Prostate gland (tissue), 2 donors: ENCODE measurements around the gene ZSWIM6.

Experiments
- CTCF ChIP-seq, 4 experiments: fragments of 200-600 bp in 2 of 4; fragments of 450-650 bp in 2 of 4; sonication (generic) in 2 of 4; IDR thresholded peaks; 1 replicate in 3 of 4; 2 replicates in 1 of 4; pipeline ENCODE4 v1.5.1; 2016 to 2019; ENCODE audit warnings: antibody characterized with exemption in 4 of 4, mild to moderate bottlenecking in 2 of 4, moderate library complexity in 2 of 4
- POLR2A ChIP-seq: fragments of 450-650 bp; IDR thresholded peaks from one replicate; pipeline ENCODE4 v1.6.1; 2016; ENCODE audit warnings: antibody characterized with exemption, mild to moderate bottlenecking
- POLR2AphosphoS5 ChIP-seq: sonication (generic); formaldehyde crosslinking; IDR thresholded peaks from one replicate; pipeline ENCODE4 v1.6.1; 2017; ENCODE audit warnings: antibody characterized with exemption

DNA sequence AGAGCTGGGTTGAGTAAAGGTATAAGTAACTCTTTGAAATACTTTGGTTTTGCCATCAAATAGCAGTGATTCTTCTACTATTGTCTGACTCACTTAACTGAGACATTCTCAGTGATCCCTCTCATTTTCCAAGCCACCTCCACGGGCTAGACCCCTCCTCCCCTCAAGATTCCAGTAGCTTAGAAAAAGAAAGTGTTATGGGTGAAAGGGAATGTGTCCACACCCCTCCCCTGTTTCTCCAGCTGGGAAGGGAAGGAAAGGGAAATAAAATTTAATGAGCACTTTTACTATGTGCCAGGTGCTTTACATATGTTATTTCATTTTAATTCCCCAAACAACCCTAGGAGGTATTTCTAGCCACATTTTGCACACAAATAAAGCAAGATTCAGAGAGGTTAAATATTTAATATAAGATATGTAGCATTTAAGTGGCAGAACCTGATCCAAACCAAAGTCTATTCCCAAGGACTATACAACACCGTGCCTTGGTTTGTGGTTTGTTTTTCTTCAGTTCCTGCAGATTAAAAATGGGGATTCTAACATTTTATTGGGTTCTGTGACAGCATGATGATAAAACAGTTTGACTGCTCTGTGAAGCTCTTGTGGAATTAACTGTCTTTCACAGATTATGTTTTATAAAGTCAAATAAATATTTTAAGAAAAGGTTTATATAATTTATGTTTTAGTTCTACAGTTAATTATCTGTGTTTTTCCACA, 135.9 kb downstream of the ZSWIM6 start:
- TF ChIP-seq CTCF (IDR thresholded peaks at IDR 0.05) (no peak), POLR2A (no peak), POLR2AphosphoS5 (no peak)
